ENCODE data around the gene PALLD. TPM values are rescaled to one million over a fixed set of nuclear protein-coding genes. Genes with fewer than 3 reads are reported as not detected.

The PALLD gene
- total RNA-seq, 1 experiment from 2014 or later, result 6.5 TPM

GRCh38 chr4:168803732-168804131 is 306.9 kb downstream of the PALLD start:
- DNase-seq (ENCODE audit: low read depth, low spot score) (no peak), ATAC-seq (no peak)
- in situ Hi-C loops (cut with HindIII; ENCODE audit: low pct_unique_long_range_greater_than_20kb, low sequenced_read_pairs), result no loop called here
- Histone ChIP-seq H3K4me3 (ENCODE audit: low read depth in 2 of 2, low read length in 2 of 2) (no peak overlapping the region), H3K27me3 (ENCODE audit: control insufficient read depth, insufficient read depth, low read length) (no peaks in the 10 kb centered on the region), H3K36me3 (ENCODE audit: control insufficient read depth, insufficient read depth, low read length) (no peaks in the 10 kb centered on the region), H3K9me3 (ENCODE audit: control insufficient read depth, insufficient read depth, low read depth, low read length) (no peaks in the 10 kb centered on the region), H3K4me1 (ENCODE audit: control insufficient read depth, insufficient read depth, low read length) (no peaks in the 10 kb centered on the region), H3K27ac (ENCODE audit: low read length) (no peak overlapping the region)
- no TSS peak for BruUV-seq (replicated peaks)
- CTCF ChIA-PET, result no interaction called here
- TF ChIP-seq SIN3A (IDR thresholded peaks at IDR 0.05; ENCODE audit: borderline replicate concordance, insufficient read depth, low read depth, low read length) (no peak), REST (IDR thresholded peaks at IDR 0.05; ENCODE audit: insufficient read depth in 1 of 2, low read depth in 2 of 2, low read length in 1 of 2) (no peak), TCF7L2 (IDR thresholded peaks at IDR 0.05; ENCODE audit: low read depth, low read length) (no peak), CTCF (IDR thresholded peaks at IDR 0.05) (no peak), POLR2AphosphoS5 (IDR thresholded peaks at IDR 0.05; ENCODE audit: low read depth, low read length) (no peak)
- POLR2A ChIA-PET, result no interaction called here
- intact Hi-C loops (cut with micrococcal nuclease; ENCODE audit: unreplicated experiment), result no loop called here

- Histone ChIP-seq H3K4me1 (ENCODE audit: control insufficient read depth, insufficient read depth, low read length) (no peaks in the 10 kb centered on the region), H3K27ac (ENCODE audit: low read length) (no peak overlapping the region), H3K4me3 (ENCODE audit: low read depth in 2 of 2, low read length in 2 of 2) (no peak overlapping the region), H3K36me3 (ENCODE audit: control insufficient read depth, insufficient read depth, low read length) (no peaks in the 10 kb centered on the region), H3K9me3 (ENCODE audit: control insufficient read depth, insufficient read depth, low read depth, low read length) (no peaks in the 10 kb centered on the region), H3K27me3 (ENCODE audit: control insufficient read depth, insufficient read depth, low read length) (no peaks in the 10 kb centered on the region)
- CTCF ChIA-PET, result no interaction called here
- no peak for TF ChIP-seq REST (IDR thresholded peaks at IDR 0.05; ENCODE audit: insufficient read depth in 1 of 2, low read depth in 2 of 2, low read length in 1 of 2)
- TF ChIP-seq SIN3A (IDR thresholded peaks at IDR 0.05; ENCODE audit: borderline replicate concordance, insufficient read depth, low read depth, low read length), result no peak
- POLR2A ChIA-PET, result no interaction called here
- no TSS peak for BruUV-seq (replicated peaks)
- ATAC-seq (no peak), DNase-seq (ENCODE audit: low read depth, low spot score) (no peak)
- in situ Hi-C loops (cut with HindIII; ENCODE audit: low pct_unique_long_range_greater_than_20kb, low sequenced_read_pairs) (no loop called here), intact Hi-C loops (cut with micrococcal nuclease; ENCODE audit: unreplicated experiment) (no loop called here)
Observed at GRCh38 chr4:168804146-168804545, 307.3 kb downstream of the PALLD start.

Data from Panc1 (cell line).